Measurements from ENCODE around the gene NTMT1.
A peak's percentile ranks its signal among the peaks of the same experiment; 100 is the strongest.

GRCh38 chr9:129626079-129626624 lies at the start of gene NTMT1:
- TF ChIP-seq POLR2A (IDR thresholded peaks at IDR 0.05; ENCODE audit: extremely low read depth, insufficient read length) = peak; percentile 84
- no peak for TF ChIP-seq CTCF (IDR thresholded peaks at IDR 0.05; ENCODE audit: low read depth, low read length)
- TF ChIP-seq MYC (IDR thresholded peaks at IDR 0.05; ENCODE audit: low read depth, low read length) = peak; percentile 85
